ENCODE data around the gene TMEM231.
A peak's percentile ranks its signal among the peaks of the same experiment; 100 is the strongest.
"Not testable (repeated sequence)": the region's sequence is repeated elsewhere in the genome, so short reads cannot be mapped to it uniquely, and the experiment has no call there.

The TMEM231 gene

GRCh38 chr16:75532142-75532765 lies 23.8 kb downstream of the TMEM231 start:
- DNase-seq (ENCODE audit: low read depth), result no peak

GRCh38 chr16:75529959-75530358 lies 26.1 kb downstream of the TMEM231 start:
- no peak for DNase-seq (ENCODE audit: low read depth)

DNA sequence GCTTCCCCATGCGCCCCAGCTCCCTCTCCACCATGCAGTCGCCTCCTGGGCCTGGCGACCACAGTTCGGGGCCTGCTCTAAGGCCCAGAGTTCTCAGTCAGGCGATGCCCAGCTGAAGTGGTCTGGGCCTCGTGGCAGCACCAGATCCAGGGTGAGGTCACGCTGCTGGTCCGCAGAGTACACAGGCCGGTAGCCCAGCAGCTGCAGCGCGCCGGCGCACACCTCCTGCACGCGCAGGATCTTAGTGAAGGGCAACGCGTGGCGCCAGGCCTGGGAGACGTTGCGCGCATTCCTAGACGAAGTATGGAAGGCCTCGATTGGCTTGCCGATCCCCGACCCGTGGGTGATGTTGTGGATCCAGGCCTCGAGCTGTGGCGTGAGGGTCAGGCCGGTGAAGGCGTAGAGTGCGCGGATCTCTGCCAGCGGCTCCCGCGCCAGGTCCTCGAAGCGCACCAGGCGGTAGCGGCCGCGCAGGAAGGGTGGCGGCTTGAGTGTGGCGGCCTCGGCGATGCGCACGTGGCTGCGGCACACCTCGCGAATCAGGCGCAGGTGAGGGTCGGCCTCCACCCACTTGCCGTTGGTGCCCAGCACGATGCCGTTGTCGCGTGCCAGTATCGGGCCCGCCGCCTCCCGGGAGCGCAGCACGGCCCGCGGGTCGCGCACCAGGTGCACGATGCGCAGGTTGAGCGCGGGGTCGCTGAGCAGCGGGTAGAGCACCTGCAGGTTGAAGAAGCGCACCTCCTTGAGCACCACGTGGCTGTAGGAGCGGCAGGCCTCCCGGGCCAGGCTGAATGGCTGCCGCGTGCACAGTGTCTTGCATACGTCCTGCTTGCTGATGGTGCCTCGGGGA lies 26.8 kb downstream of the TMEM231 start:
- no peak for DNase-seq (ENCODE audit: low read depth)

DNA sequence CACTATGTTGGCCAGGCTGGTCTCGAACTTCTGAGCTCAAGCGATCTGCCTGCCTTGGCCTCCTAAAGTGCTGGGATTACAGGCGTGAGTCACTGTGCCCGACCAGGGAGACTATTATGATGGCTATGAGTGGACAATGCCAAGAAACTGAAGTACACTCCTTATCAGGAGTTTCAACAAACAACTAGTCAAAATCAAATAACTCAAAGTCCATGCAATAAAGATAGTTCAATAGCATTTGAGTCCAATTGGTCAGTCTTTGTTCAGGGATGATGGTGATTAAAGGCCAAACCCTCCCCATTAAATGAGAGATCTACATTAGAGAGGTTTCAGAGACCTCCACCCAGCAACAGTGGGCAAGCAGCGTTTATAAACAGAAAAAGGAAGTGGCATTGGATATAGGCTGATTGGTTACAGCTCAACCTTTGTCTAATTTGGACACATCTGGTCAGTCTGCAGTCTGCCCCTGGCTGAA lies 28.2 kb downstream of the TMEM231 start:
- no peak for DNase-seq (ENCODE audit: low read depth)

GRCh38 chr16:75526032-75526790 lies 29.8 kb downstream of the TMEM231 start:
- no peak for DNase-seq (ENCODE audit: low read depth)

- no peak for DNase-seq (ENCODE audit: low read depth)
Observed at GRCh38 chr16:75519175-75519574, 36.9 kb downstream of the TMEM231 start.

DNA sequence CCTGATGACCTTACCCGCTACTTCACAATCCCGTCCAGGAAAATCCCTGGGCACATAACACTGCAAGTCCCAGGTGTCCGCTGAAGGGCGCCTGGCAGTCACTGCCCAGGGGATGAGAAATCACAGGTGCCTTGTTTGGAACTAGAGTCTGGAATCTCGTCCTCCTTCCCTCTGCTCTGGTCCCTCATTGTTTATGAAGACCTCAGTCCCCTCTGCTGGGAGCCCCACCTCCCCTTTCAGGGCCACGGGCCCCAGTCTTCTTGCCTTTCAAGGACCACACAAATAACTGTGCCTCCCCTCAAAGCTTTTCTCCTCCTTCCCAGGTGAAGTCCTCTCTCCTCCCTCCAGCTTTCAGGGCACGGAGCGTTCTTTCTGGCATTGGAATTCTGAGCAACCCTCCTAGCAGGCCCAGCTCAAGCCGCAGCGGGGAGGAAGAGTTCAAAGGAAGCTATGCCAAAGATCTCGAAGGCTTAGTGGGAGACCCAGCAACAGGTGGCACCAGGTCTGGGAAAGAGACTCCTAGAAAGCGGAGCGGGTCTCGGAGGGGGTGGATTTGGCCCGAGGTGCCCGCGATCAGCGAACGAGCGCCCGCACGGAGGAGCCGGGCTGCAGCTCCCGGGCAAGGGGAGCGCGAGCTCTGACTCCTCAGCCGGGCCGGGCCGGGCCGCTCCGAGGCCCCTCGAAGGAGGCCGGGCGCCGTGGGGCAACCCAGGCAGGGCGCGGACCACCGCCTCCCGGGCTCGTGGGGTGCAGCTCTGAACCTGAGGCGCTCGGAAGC lies 39.7 kb downstream of the TMEM231 start:
- DNase-seq (ENCODE audit: low read depth), result not testable (repeated sequence)

DNA sequence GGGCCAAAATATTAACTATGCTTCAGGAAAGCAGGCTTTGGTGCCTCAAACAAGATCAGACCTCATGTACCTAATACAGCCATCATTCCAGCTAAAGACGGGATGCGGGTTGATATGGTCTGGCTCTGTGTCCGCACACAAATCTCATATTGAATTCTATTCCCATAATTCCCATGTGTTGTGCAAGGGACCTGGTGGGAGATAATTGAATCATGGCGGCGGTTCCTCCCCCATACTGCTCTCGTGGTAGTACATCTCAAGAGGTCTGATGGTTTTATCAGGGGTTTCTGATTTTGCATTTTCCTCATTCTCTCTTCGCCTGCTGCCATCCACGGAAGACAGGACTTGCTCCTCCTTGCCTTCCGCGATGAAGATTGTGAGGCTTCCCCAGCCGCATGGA lies 41.8 kb downstream of the TMEM231 start:
- no peak for DNase-seq (ENCODE audit: low read depth)

- DNase-seq (ENCODE audit: low read depth), result peak; percentile 82
Observed at GRCh38 chr16:75506574-75506973, 49.5 kb downstream of the TMEM231 start.

DNA sequence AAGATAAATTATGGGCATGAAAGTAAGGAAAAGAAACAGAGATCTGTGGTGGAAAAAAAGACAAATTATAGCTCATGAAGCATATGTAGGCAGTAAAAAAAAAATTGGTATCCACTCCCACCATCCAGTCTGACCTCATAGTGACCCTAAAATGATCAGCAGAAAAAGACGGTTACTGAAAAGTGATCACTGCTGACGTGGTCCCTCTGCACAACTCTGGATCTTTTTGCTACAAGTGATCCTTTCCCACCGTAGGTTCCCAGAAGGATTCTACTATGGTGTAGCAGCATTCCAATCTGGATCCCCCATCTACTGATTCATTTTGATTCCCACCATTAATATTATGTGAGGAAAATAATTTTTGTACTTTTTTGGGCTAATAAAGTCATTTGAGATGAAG lies 49.9 kb downstream of the TMEM231 start:
- DNase-seq (ENCODE audit: low read depth), result no peak

- no peak for DNase-seq (ENCODE audit: low read depth)
Observed at GRCh38 chr16:75503801-75504200, 52.3 kb downstream of the TMEM231 start.

DNA sequence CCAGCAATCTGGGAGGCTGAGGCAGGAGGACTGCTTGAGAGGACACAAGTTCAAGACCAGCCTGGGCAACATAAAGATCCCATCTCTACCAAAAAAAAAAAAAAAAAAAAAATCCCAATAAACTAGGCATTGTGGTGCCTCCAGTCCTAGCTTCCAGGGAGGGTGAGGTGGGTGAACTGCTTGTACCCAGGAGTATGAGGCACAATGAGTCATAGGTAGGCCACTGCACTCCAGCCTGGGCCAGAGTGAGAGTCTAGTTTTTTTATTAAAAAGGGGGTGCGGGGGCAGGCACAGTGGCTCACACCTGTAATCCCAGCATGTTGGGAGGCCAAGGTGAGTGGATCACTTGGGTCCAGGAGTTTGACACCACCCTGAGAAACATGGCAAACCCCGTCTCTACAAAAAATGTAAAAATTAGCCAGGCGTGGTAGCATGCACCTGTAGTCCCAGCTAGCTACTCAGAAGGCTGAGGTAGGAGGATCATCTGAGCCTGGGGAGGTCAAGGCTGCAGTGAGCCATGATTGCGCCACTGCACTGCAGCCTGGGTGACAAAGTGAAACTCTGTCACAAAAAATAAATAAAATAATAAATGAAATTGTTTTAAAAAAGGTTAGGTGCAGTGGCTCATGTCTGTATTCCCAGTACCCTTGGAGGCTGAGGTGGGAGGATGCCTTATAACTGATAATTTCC lies 53.0 kb downstream of the TMEM231 start:
- DNase-seq (ENCODE audit: low read depth), result no peak

- not testable (repeated sequence) for DNase-seq (ENCODE audit: low read depth)
Observed at GRCh38 chr16:75501820-75502219, 54.2 kb downstream of the TMEM231 start.

- no peak for DNase-seq (ENCODE audit: low read depth)
Observed at GRCh38 chr16:75501359-75501758, 54.7 kb downstream of the TMEM231 start.

DNA sequence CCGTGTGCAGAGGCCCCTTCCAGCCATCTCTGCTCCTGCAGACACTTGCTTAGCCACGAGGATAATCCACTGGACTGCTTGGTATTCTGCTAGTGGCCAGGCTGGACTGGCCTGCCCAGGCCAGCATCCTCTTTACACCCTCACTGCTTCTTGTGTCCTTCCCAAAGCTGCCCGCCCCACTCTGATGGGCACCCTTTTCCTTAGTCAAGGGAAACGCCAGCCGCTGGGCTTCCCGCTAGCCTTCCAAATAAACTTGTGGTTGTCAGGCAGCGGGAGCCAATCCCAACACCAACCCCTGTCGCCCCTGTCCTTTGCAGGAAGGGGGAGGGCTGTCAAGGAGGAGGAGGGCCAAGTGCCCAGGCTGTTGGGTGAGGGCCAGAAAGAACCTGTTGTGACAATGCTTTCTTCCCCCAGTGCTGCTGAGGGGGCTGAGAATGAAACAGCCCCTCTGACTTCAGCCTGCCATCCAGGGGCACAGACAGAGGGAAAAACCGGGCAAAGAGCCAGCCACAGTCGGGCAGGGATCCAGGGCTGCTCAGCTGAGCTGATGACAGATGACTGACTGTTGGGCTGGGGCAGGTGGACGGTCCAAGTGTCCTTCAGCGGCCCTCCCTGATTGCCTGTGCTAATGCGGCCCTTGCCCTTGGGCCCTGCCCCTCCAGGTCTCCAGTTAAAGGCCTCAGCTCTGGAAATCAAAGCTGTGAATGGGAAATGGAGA lies 57.3 kb downstream of the TMEM231 start:
- DNase-seq (ENCODE audit: low read depth), result not testable (repeated sequence)

DNA sequence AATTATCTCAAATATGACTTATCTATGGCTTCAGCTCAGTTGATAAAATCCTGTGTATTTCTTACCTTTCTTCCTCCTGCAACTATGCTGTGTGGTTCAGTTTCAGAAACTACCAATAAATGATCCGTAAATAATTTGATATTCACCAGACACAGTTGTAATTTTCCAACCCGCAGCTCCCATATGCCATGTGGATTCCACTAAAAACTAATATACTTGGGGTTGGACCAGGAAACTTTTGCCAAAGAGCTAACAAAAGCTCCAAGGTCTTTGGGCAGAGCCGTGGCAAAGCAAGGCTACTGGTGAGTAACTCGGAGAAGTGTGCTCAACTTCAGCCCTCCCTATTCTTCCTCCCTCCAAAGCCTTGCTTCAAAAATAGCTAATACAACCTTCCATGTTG lies 58.5 kb downstream of the TMEM231 start:
- no peak for DNase-seq (ENCODE audit: low read depth)

DNA sequence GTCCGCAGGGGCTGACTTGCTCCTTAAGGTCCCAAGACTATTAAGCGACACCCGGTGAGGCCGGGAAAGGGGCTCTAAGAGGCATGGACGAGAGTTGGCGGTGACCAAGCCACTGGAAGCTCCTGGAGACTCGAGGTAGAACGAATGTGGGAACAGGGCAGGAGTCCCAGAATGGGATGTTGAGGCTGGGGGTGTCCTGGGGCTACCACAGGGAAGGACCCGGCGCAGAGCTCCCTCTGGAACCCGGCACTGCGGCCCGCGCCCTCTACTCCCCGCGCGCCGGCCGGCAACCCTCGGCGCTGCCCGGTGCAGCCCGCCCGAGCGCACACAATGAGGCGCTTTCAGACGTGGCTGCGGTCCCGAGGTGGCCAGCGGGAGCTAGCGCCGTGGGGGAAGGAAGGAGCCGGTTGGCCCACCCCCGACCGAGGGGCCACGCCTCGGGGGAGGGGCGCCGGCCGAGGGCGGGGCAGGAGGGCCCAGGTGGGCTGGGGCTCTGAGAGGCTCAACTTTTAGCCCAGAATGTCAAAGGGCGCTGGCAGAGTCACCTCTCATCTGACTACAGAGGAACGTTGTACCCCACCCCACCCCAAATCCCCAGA lies 60.9 kb downstream of the TMEM231 start, which contains the start of gene CHST6:
TSS of gene CHST6 (minus strand) at position 366 of the 599 bp plus-strand sequence. CDS start 15,613 bp downstream, outside the sequence.
- DNase-seq (ENCODE audit: low read depth), result no peak

GRCh38 chr16:75494661-75495075 lies 61.4 kb downstream of the TMEM231 start:
- DNase-seq (ENCODE audit: low read depth), result no peak

DNA sequence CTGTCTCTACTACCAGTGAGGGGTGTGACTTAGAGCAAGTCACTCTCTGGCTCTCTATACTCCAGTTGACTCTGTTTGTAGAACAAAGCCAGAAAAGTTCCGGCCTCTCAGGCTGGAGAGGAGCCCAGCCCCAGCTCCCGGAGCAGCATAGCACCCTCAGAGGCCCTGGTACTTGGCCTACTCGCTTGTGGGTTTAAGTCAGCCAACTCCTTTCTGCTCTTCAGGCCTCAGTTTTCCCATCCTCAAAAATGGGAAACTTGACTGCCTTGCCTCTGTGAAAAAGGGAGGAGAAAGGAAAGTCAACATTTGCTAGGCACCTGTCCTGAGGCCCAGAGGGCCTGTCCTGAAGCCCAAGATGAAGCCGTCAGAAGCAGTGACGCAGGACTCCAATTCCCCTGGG lies 61.9 kb downstream of the TMEM231 start:
- DNase-seq (ENCODE audit: low read depth), result no peak

DNA sequence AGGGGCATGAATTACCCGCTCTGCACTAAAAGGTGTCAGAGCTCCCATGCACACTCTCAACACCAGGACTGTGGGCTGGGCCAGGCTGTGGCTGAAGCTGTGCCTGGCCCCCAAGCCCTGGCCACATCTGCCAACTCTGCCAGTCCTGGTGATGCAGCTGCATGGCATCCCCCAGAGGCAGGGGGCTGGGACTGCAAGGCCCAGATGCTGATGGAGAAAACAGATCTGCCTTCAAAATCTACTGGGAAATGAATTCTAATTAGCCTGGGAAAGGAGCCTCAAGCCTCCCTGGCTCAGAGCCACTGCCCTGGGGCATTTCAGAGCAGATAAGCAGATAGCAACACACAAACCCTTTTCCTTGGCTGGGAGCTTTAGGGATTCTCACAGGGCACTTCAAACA lies 64.2 kb downstream of the TMEM231 start:
- DNase-seq (ENCODE audit: low read depth), result no peak

Data from non-pigmented ciliary epithelial cell (primary cell).